CD4-positive, alpha-beta memory T cell (primary cell): Measurements from ENCODE around the gene SYT15. TPM values are rescaled to one million over a fixed set of nuclear protein-coding genes. Genes with fewer than 3 reads are reported as not detected.
A peak's percentile ranks its signal among the peaks of the same experiment; 100 is the strongest.
"Not testable (repeated sequence)": the region's sequence is repeated elsewhere in the genome, so short reads cannot be mapped to it uniquely, and the experiment has no call there.

Experiments used
- CTCF ChIA-PET: fragments of 350-600 bp; sonication (Branson Sonifier 250); formaldehyde crosslinking; loops from one replicate; lab custom pipeline; 2021; ENCODE audit warnings: inconsistent platforms; ENCODE audit not compliant: partially characterized antibody; lab: Charles Lee
- POLR2A ChIA-PET: fragments of 350-600 bp; sonication (Branson Sonifier 250); formaldehyde crosslinking; loops from one replicate; lab custom pipeline; 2021; ENCODE audit not compliant: partially characterized antibody; lab: Charles Lee
- DNase-seq, 5 donors: peaks; one replicate each; pipeline versions ENCODE4 v3.0.0 to v3.0.0-alpha.2; 2020 to 2022; ENCODE audit warnings: mixed read lengths in 1 of 5
- H3K27ac ChIP-seq: one replicate; pipeline ENCODE4 v1.7.0; 2013; ENCODE audit warnings: low read depth, low read length
- H3K27me3 ChIP-seq: 2 replicates; pipeline ENCODE4 v1.7.0; 2013; ENCODE audit warnings: mild to moderate bottlenecking, low read length, moderate library complexity; ENCODE audit not compliant: insufficient read depth
- H3K36me3 ChIP-seq: 2 replicates; pipeline ENCODE4 v1.7.0; 2013; ENCODE audit warnings: mild to moderate bottlenecking, low read length, moderate library complexity; ENCODE audit not compliant: insufficient read depth
- H3K4me1 ChIP-seq: 2 replicates; pipeline ENCODE4 v1.7.0; 2013; ENCODE audit warnings: mild to moderate bottlenecking, low read length, moderate library complexity; ENCODE audit not compliant: insufficient read depth
- H3K4me3 ChIP-seq, 2 donors: one replicate each; pipeline ENCODE4 v1.7.0; 2013; ENCODE audit warnings: low read length in 2 of 2, mild to moderate bottlenecking in 1 of 2
- H3K9me3 ChIP-seq, 2 donors: one replicate each; pipeline ENCODE4 v1.7.0; 2013; ENCODE audit warnings: low read length in 2 of 2, control low read depth in 1 of 2; ENCODE audit not compliant: control insufficient read depth in 1 of 2
- H3K27ac Mint-ChIP-seq, 7 donors: one replicate each; pipeline ENCODE4 v1.8.0; 2020 to 2021; ENCODE audit warnings: mixed read lengths in 7 of 7, mild to moderate bottlenecking in 6 of 7, inconsistent platforms in 3 of 7, moderate library complexity in 3 of 7
- H3K27me3 Mint-ChIP-seq, 2 donors: one replicate each; pipeline ENCODE4 v1.8.0; 2020 to 2021; ENCODE audit warnings: mixed read lengths in 2 of 2
- H3K36me3 Mint-ChIP-seq, 2 donors: one replicate each; pipeline ENCODE4 v1.8.0; 2020 to 2021; ENCODE audit warnings: mixed read lengths in 2 of 2, inconsistent platforms in 1 of 2, mild to moderate bottlenecking in 1 of 2
- H3K4me1 Mint-ChIP-seq, 4 donors: one replicate each; pipeline ENCODE4 v1.8.0; 2020 to 2021; ENCODE audit warnings: mixed read lengths in 4 of 4, mild to moderate bottlenecking in 1 of 4
- H3K4me3 Mint-ChIP-seq, 8 donors: one replicate each; pipeline ENCODE4 v1.8.0; 2020 to 2021; ENCODE audit warnings: mixed read lengths in 8 of 8, mild to moderate bottlenecking in 7 of 8, moderate library complexity in 6 of 8, inconsistent platforms in 3 of 8
- H3K9me3 Mint-ChIP-seq, 8 donors: one replicate each; pipeline ENCODE4 v1.8.0; 2020 to 2021; ENCODE audit warnings: mixed read lengths in 8 of 8, mild to moderate bottlenecking in 5 of 8, inconsistent platforms in 3 of 8, moderate library complexity in 1 of 8
- intact Hi-C: fragments of 100-400 bp; cut with micrococcal nuclease; formaldehyde crosslinking; loops from one replicate; pipeline ENCODE4 v1.15.1; 2023
- polyA plus RNA-seq, 2 donors: library from polyadenylated mRNA; unstranded; fragments of 300-500 nt; fragmentation: Illumina TruSeq; gene quantifications; one replicate each; pipeline ENCODE4 v1.2.3, GENCODE V29; 2021
- total RNA-seq, 2 experiments: library from RNA; stranded (reverse); gene quantifications; one replicate each; pipeline ENCODE4 v1.2.3, GENCODE V29; 2021

SYT15 gene
- total and polyA plus RNA-seq, 4 experiments from 2014 or later: 0.10 to 1.7 (median 0.55) TPM

DNA sequence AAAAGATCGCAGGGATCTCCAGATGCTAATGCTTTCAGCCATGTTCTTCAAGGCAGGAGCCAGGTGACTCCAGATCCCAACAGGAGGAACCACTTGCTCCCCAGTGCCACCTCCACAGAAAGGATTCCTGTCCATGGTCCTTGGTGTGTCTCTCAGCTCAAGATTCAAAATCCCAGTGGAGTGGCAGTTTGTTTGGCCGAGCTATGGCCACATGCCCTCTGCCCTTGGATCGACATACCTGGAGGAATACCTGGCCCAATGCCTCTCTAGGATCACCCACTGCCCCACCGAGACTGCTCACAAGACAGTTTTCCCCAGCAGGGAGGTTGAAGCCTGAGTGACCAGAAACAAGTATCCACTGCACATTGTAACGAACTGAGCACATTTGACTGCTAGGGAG is 18.5 kb upstream of the SYT15 start:
- intact Hi-C loops: no loop called here
- H3K4me3 Mint-ChIP-seq: no peak overlapping the region
- peaks cover 17% of the 10 kb centered on the region for H3K27me3 ChIP-seq
- H3K9me3 Mint-ChIP-seq: no peaks in the 10 kb centered on the region
- no peak overlapping the region for H3K27ac Mint-ChIP-seq
- ChIA-PET CTCF (interaction anchor here (0.6 to 1.0 kb wide), 2 partner anchors 1216 to 1219 kb away, joined by 3 to 4 read pairs; no protein-coding TSS in a partner anchor), POLR2A (no interaction called here)
- H3K27me3 Mint-ChIP-seq: peaks cover 4 to 18% of the 10 kb centered on the region in 2 donors
- no peaks in the 10 kb centered on the region for H3K9me3 ChIP-seq
- H3K27ac ChIP-seq: no peak overlapping the region
- no peak overlapping the region for H3K4me3 ChIP-seq
- no peaks in the 10 kb centered on the region for H3K36me3 Mint-ChIP-seq
- no peaks in the 10 kb centered on the region for H3K36me3 ChIP-seq
- no peaks in the 10 kb centered on the region for H3K4me1 ChIP-seq
- peak in 1 of 5 donors; percentile 21 for DNase-seq
- peaks cover 2 to 14% (median 4%) of the 10 kb centered on the region in 4 donors for H3K4me1 Mint-ChIP-seq

- Mint-ChIP-seq H3K4me1 (peaks cover 4 to 14% (median 4%) of the 10 kb centered on the region in 4 donors), H3K4me3 (no peak overlapping the region), H3K27me3 (peaks cover 4 to 16% of the 10 kb centered on the region in 2 donors), H3K27ac (no peak overlapping the region), H3K36me3 (no peaks in the 10 kb centered on the region), H3K9me3 (no peaks in the 10 kb centered on the region)
- intact Hi-C loops: no loop called here
- ChIA-PET POLR2A (no interaction called here), CTCF (no interaction called here)
- Histone ChIP-seq H3K9me3 (no peaks in the 10 kb centered on the region), H3K36me3 (no peaks in the 10 kb centered on the region), H3K27ac (no peak overlapping the region), H3K4me1 (no peaks in the 10 kb centered on the region), H3K27me3 (peaks cover 13% of the 10 kb centered on the region), H3K4me3 (no peak overlapping the region)
- DNase-seq: peak in 1 of 5 donors; percentile 11
Measured at GRCh38 chr10:46560952-46561351, 18.0 kb upstream of the SYT15 start.

- CTCF ChIA-PET: not testable (repeated sequence)
Measured at GRCh38 chr10:46565591-46566332, 13.2 kb upstream of the SYT15 start.

DNA sequence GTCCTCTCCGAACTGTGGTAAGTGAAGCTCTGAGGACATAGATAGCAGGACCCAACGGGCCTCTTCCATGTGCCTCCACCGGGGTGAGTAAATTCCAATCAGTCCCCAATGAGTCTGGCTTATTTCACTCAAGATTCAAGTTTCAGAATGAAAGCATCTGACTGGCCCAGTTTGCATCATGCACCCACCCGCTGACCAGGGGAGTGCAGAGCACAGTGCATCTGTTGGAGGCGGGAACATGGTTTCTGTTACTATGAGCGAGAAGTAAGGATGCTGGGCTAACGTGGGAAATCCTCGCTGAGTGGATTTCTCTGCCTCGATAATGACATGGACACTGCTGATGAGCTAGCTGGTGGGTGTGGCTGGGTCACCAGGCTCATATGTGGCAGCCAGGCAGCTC is 11.8 kb upstream of the SYT15 start:
- H3K27ac Mint-ChIP-seq, CTCF ChIA-PET, H3K4me3 ChIP-seq, H3K9me3 Mint-ChIP-seq, H3K36me3 Mint-ChIP-seq, H3K27me3 ChIP-seq, H3K4me3 Mint-ChIP-seq, H3K4me1 ChIP-seq, H3K9me3 ChIP-seq, DNase-seq, H3K4me1 Mint-ChIP-seq, POLR2A ChIA-PET, H3K27me3 Mint-ChIP-seq, H3K27ac ChIP-seq, H3K36me3 ChIP-seq, intact Hi-C loops: not testable (repeated sequence)

More at GRCh38 chr10:46565591-46566332, 13.2 kb upstream of the SYT15 start:
- H3K27me3 Mint-ChIP-seq, H3K36me3 Mint-ChIP-seq, H3K4me3 ChIP-seq, H3K36me3 ChIP-seq, H3K4me1 Mint-ChIP-seq, POLR2A ChIA-PET, H3K4me1 ChIP-seq, H3K27me3 ChIP-seq, H3K27ac ChIP-seq, intact Hi-C loops, H3K27ac Mint-ChIP-seq, H3K9me3 ChIP-seq, H3K9me3 Mint-ChIP-seq: not testable (repeated sequence)
- peak overlapping the region in 4 of 8 donors; percentile 3 to 59 (median 24) for H3K4me3 Mint-ChIP-seq
- peak; percentile 37 to 52 (median 40) for DNase-seq

DNA sequence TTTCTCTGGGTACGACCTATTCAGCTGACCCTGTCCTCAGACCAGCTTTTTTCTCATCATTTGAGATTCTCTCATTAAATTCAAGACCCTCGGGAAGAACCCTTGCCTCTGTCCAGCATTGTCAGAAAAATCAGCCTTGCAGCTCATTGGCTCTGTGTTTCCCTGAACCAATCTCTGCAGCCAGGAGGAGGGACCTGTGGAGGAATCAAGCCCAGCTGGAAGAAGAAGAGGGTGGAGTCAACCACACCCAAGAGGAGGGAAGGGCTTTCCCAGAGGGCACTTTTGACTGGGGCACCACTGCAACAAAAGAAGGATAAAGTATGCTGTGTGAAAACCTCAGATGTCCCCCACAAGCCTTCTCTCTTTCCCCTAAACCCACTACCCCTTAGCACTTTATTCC is 8.3 kb upstream of the SYT15 start:
- H3K27me3 Mint-ChIP-seq, H3K9me3 Mint-ChIP-seq, H3K9me3 ChIP-seq, H3K4me3 Mint-ChIP-seq, H3K4me1 ChIP-seq, POLR2A ChIA-PET, DNase-seq, intact Hi-C loops, H3K36me3 ChIP-seq, H3K36me3 Mint-ChIP-seq, H3K4me1 Mint-ChIP-seq, H3K27me3 ChIP-seq, CTCF ChIA-PET, H3K27ac ChIP-seq, H3K4me3 ChIP-seq, H3K27ac Mint-ChIP-seq: not testable (repeated sequence)

- H3K4me3 ChIP-seq, H3K9me3 ChIP-seq, H3K27me3 ChIP-seq, H3K36me3 ChIP-seq, POLR2A ChIA-PET, H3K36me3 Mint-ChIP-seq, H3K27me3 Mint-ChIP-seq, H3K4me1 ChIP-seq, CTCF ChIA-PET, intact Hi-C loops, DNase-seq, H3K4me3 Mint-ChIP-seq, H3K27ac Mint-ChIP-seq, H3K9me3 Mint-ChIP-seq, H3K4me1 Mint-ChIP-seq, H3K27ac ChIP-seq: not testable (repeated sequence)
Measured at GRCh38 chr10:46572765-46573164, 6.2 kb upstream of the SYT15 start.

DNA sequence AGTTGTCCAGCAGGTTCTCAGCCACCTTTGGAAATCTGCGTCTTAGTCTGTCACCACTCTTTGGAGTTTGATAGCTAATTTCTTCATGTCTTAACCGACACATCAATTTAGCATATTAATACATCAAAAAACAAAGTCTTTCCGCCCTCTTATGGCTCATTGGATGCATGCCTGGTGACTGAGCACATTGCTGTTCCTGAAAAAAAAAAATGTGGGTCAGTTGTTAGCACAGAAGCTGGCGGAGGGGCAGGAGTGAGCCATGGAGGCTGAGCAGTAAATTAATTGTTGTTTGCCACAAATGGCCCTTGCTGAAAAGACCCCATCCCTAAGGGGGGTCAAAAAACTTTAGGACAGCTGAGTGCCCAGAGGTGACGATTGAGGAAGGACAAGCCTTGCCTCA is 5.6 kb upstream of the SYT15 start:
- H3K4me1 ChIP-seq, DNase-seq, H3K36me3 Mint-ChIP-seq, H3K27me3 ChIP-seq, H3K27ac Mint-ChIP-seq, POLR2A ChIA-PET, H3K9me3 ChIP-seq, H3K36me3 ChIP-seq, H3K4me3 Mint-ChIP-seq, H3K9me3 Mint-ChIP-seq, CTCF ChIA-PET, H3K4me3 ChIP-seq, intact Hi-C loops, H3K27ac ChIP-seq, H3K4me1 Mint-ChIP-seq, H3K27me3 Mint-ChIP-seq: not testable (repeated sequence)
